Sigmoid colon (tissue), 4 donors: Measurements from ENCODE around the gene DPP6.

ENCODE experiments used
- CTCF ChIP-seq, 4 experiments: fragments of 450-650 bp in 3 of 4; fragments of 200-600 bp in 1 of 4; IDR thresholded peaks; one replicate each; pipeline ENCODE4 v1.5.1; 2016 to 2019; ENCODE audit warnings: antibody characterized with exemption in 4 of 4, mild to moderate bottlenecking in 3 of 4, moderate library complexity in 2 of 4
- POLR2AphosphoS5 ChIP-seq, 4 donors: sonication (generic); formaldehyde crosslinking; IDR thresholded peaks; one replicate each; pipeline ENCODE4 v1.6.1; 2017; ENCODE audit warnings: antibody characterized with exemption in 4 of 4

- no peak for TF ChIP-seq CTCF (IDR thresholded peaks at IDR 0.05)
- TF ChIP-seq POLR2AphosphoS5 (IDR thresholded peaks at IDR 0.05): no peak
Measured at GRCh38 chr7:154610903-154611302, 558.7 kb downstream of the DPP6 start.
